HTR-8/SVneo (cell line): ENCODE data around the gene IL18R1.

Experiments
- DNase-seq: peaks from one replicate; pipeline ENCODE4 v3.0.0; 2011; ENCODE audit warnings: low spot score, mixed read lengths; ENCODE audit not compliant: insufficient read length
- FAIRE-seq: peaks from 2 replicates; lab custom pipeline; 2011; peaks lifted over from hg19 to GRCh38; lab: Jason Lieb, UNC

IL18R1 gene

GRCh38 chr2:102344397-102344796 is 11.2 kb upstream of the IL18R1 start:
- DNase-seq (no peak), FAIRE-seq (no peak)

DNA sequence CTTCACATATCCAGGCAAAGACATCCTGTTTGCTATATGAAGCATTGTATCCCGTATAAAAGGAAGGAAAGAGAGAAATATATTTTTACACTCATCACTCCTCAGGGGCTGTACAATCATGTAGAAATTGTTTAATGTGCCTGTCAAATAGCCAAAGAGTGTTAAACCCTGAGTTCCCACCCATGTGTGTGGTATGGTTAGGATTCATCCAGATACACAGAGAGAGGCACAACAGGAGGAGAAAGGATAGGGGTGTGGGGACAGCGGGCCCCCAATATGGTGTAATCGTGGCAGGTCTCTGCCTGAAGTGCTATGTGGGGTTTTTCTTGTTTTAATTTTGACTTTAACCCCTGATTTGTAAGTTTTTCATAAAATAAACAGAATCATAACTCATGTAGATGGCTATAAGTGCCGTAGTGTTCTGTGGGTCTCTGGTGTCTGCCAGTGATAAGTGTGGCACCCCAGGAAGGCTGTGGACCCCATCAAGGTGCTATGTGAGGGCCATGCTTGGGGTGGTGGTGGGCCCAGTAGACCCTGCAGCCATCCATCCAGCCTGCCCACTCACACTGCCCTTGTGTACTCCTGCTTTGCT is 10.2 kb upstream of the IL18R1 start:
- DNase-seq (no peak), FAIRE-seq (no peak)

DNA sequence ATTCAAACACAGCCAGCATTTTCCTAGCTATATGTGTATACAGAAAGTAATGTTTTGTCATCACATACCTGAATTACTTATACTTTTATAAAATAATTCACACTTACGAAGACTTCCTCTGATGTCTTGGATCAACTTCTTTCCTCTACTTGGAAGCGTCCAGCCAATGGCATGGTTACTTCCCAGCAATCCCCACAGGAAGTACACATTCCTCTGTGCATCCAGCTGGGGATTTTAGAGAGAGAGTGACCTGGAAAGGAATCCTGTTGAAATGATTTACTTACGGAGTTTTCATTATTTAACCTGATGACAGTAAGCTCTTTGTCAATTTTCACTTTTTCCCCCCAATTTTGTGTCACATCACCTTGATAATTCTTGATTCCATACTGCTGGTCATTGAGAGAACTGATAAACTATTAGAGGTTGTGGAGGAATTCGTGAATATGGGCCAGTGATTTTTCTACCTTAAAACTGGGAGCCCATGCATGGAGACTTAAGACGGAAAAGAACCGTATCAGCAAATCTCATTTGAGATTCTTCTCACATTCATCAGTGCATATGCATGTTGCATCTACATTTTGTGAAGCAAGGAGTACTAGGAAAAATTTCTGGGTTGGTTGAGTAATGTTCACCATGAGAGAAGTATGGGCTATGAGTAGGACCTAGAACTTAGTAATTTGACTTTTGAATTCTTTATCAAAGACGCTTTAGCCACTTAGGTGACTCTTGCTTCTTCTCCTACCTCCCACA is 9.0 kb upstream of the IL18R1 start:
- DNase-seq (no peak), FAIRE-seq (no peak)

DNA sequence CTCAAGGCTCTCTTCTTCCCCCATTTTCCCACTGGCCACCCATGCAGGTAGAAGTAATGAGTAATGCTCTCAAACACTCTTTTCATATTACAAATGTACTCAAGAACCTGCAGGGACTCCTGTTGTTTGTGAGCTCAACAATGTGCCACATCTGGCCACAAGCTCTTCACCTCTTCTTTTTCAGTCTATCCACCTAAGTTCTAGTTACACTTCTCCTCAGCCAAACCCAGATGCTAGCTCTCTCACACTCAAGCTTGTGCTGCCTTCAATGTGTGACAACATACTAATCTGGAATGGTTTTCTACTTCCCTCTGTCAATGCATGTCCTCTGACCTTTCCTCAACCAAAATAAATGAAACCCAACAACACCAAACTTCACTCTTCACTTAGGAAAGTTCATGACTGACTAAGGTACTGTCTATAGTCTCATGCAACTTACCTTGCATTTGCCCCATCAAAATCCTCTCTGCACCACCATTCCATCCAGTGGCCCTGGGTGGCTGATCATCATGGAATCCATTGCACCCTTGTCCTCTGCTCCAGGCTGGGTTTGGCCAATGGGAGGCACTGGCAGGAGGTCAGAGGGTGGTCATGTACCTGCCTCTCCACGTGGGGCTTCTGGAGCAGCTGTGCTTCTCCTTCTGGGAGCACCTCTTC is 5.3 kb upstream of the IL18R1 start:
- no peak for FAIRE-seq
- no peak for DNase-seq

- no peak for FAIRE-seq
- no peak for DNase-seq
Observed at GRCh38 chr2:102356381-102356712, 751 bp downstream of the IL18R1 start.

DNA sequence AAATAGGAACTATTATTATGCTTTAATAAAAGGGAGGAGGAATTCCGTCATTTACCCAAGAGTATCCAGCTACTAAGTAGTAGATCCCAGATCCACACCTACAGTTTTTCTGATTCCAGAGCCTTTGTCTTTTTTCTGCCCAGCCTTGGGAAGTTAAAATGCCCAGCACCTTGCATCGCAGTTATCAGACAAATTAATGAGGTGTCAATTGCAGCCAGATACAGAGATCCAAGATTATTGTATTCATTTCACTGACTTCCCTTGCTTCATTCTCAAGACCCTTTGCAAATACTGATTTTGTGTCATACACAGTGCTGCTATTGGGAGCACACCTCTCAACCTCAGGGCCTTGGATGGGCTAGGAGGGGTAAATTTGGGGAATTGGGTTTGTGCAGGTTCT is 1.1 kb downstream of the IL18R1 start:
- FAIRE-seq, result no peak

GRCh38 chr2:102357937-102358336 is 2.3 kb downstream of the IL18R1 start:
- FAIRE-seq, result no peak
- DNase-seq, result no peak

More for the DNA sequence above, 1.1 kb downstream of the IL18R1 start:
- DNase-seq, result no peak

- DNase-seq (no peak), FAIRE-seq (no peak)
Observed at GRCh38 chr2:102358496-102358895, 2.9 kb downstream of the IL18R1 start.

- DNase-seq (no peak), FAIRE-seq (no peak)
Observed at GRCh38 chr2:102359527-102359926, 3.9 kb downstream of the IL18R1 start.

DNA sequence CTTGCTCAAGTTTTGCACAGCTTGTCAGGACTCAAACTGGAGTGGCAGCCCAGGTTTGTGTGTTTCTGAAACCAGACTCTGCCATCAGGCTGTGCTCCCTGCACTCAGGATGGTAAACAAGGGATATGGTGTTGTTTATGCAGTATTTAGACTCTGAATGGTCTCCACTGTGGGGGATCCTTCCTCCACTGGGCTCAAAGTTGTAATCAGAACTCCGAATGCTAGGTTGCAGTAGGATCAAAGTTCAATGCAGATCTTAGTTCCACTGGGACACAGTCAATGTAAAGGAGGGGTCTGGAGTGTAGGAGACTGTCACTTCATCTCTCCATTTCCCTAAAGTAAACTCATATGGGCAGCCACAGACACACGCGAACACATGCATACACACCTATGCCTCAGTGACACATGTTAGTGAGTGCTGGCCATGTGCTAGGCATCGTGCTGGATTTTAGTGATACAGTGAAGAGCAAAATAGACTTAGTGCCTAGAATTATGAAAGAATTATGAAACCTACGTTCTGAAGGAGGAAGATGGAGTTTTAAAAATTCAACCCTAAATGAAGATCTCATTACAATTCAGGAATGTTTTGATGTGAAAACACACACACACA is 6.1 kb downstream of the IL18R1 start:
- DNase-seq (no peak), FAIRE-seq (no peak)

DNA sequence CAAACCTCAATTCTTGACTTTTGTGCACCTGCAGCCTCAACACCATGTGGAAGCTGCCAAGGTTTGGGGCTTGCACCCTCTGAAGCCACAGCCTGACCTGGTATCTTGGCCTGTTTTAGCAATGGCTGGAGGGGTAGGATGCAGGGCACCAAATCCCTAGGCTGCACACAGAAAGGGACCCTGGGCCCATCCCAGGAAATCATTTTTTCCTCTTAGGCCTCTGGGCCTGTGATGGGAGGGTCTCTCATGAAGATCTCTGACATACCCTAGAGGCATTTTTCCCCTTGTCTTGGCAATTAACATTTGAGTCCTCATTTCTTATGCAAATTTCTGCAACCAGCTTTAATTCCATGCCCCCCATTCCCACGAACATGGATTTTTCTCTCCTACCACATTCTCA is 10.2 kb downstream of the IL18R1 start:
- FAIRE-seq (no peak), DNase-seq (no peak)

GRCh38 chr2:102366406-102367112 is 11.0 kb downstream of the IL18R1 start:
- FAIRE-seq, result no peak
- no peak for DNase-seq

GRCh38 chr2:102367331-102367971 is 11.9 kb downstream of the IL18R1 start:
- FAIRE-seq (no peak), DNase-seq (no peak)

- FAIRE-seq, result no peak
- DNase-seq, result no peak
Observed at GRCh38 chr2:102368461-102369109, 13.0 kb downstream of the IL18R1 start.

GRCh38 chr2:102369866-102370265 is 14.3 kb downstream of the IL18R1 start:
- FAIRE-seq (no peak), DNase-seq (no peak)

DNA sequence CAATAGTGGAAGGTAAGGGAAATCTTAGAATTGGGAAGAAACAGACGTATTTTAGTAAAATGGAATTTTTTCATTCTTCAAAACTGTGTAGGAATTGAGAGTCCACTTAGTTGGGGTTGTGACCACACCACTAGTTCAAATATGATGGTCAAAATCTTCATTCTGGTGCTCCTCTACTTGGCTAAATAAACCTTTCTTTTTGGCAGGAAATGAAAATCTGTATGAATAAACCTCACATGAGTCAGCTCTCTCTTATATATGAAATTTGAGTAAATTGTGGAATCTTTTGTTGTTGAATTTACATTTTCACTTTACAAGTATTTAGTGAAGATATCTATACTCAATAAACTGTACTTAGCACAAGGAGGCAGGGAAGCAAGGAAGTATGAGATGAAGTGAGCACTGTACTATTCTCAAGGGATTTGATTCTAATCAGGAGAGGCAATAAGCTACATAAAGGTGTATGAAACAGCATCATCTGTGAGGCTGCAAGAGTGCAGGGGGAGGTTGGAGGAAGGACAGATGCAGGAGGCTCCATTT is 20.5 kb downstream of the IL18R1 start:
- FAIRE-seq (no peak), DNase-seq (no peak)

- no peak for FAIRE-seq
- no peak for DNase-seq
Observed at GRCh38 chr2:102383722-102384121, 28.1 kb downstream of the IL18R1 start.

- FAIRE-seq, result no peak
Observed at GRCh38 chr2:102385522-102385921, 29.9 kb downstream of the IL18R1 start.

DNA sequence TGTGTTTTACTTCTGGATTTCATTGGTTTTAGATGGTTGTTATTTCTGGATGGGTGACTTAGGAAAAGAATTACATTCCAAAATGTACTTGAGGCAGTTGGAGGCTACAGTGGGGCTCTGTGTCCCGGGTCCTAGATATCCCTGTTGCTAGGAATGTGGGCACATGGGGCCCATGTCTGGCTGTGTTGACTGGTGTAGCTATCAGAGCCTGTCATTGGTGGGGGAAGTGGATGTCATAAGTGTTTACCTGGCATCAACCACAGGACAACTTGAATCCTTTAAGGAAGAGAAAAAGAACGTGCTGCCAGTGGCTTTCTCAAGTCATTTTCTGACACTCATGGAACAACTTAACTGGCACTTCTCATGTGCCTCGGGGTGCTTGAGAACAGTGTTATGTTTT is 30.4 kb downstream of the IL18R1 start:
- FAIRE-seq (no peak), DNase-seq (no peak)

More at GRCh38 chr2:102385522-102385921, 29.9 kb downstream of the IL18R1 start:
- no peak for DNase-seq
